Ovary (tissue), 9 donors: ENCODE results near the gene ALK. TPM values are rescaled to one million over a fixed set of nuclear protein-coding genes. Genes with fewer than 3 reads are reported as not detected.

Experiments used
- DNase-seq, 5 donors: peaks; one replicate each; pipeline ENCODE4 v3.0.0-alpha.2; 2019 to 2020
- H3K27ac ChIP-seq, 2 donors: fragments of 200-600 bp; one replicate each; pipeline versions ENCODE4 v1.5.1 to v1.8.0; 2019 to 2022
- H3K27me3 ChIP-seq: fragments of 200-600 bp; one replicate; pipeline ENCODE4 v1.8.0; 2022
- H3K36me3 ChIP-seq: fragments of 200-600 bp; sonication (generic); one replicate; pipeline ENCODE4 v1.5.1; 2019
- H3K4me1 ChIP-seq: one replicate; pipeline ENCODE4 v1.8.1; 2013; ENCODE audit warnings: mild to moderate bottlenecking, moderate library complexity; ENCODE audit not compliant: insufficient read depth
- H3K4me3 ChIP-seq: fragments of 200-600 bp; sonication (generic); one replicate; pipeline ENCODE4 v1.5.1; 2017
- H3K9me3 ChIP-seq, 2 donors: fragments of 200-600 bp in 1 of 2; sonication (generic) in 1 of 2; one replicate each; pipeline versions ENCODE4 v1.5.1 to v1.8.1; 2013 to 2019; ENCODE audit warnings: mild to moderate bottlenecking in 1 of 2, moderate library complexity in 1 of 2
- EP300 ChIP-seq: sonication (generic); formaldehyde crosslinking; IDR thresholded peaks from one replicate; pipeline ENCODE4 v1.6.1; 2017; ENCODE audit warnings: antibody characterized with exemption
- POLR2A ChIP-seq: fragments of 450-650 bp; IDR thresholded peaks from one replicate; pipeline ENCODE4 v1.6.1; 2017; ENCODE audit warnings: antibody characterized with exemption, mild to moderate bottlenecking, moderate library complexity
- whole genome bisulfite sequencing, 3 donors: extraction: QIAGEN DNeasy Blood & Tissue Kit in 1 of 3; methylation state at CpG; one replicate each; pipeline versions ENCODE4 v1.1.5 to v1.1.7; 2013 to 2017; 5-methylcytosine and 5-hydroxymethylcytosine counted together
- intact Hi-C, 4 donors: fragments of 100-400 bp; cut with DNase I; formaldehyde crosslinking; loops; one replicate each; pipeline versions ENCODE4 v1.11.0 to v1.15.1; 2022 to 2023
- polyA plus RNA-seq, 2 donors: library from polyadenylated mRNA; stranded (reverse); fragments of 200-250 nt in 1 of 2; fragments of 350-450 nt in 1 of 2; fragmentation: Illumina TruSeq in 1 of 2; extraction: RNeasy Lipid Tissue Mini Kit (QIAGEN cat#74804) in 1 of 2; gene quantifications; one replicate each; pipeline ENCODE4 v1.2.3, GENCODE V29; 2013 to 2014
- total RNA-seq, 7 donors: library from RNA; depleted of rRNA in 2 of 7; stranded (reverse); fragments of >200 nt in 2 of 7; fragmentation: NEBNext Ultra II Directional in 3 of 7; extraction: Animal tissue kit (Norgen Biotek cat#: 25700) in 3 of 7; gene quantifications; one replicate each; pipeline versions ENCODE4 v1.1.0 to v1.2.4, GENCODE V29; 2016 to 2023
- TF ChIP-seq, protein P1 (sequence below), 3 donors: fragments of 450-650 bp in 2 of 3; fragments of 200-600 bp in 1 of 3; IDR thresholded peaks; one replicate each; pipeline versions ENCODE4 v1.5.1 to v1.8.0; 2016 to 2022; ENCODE audit warnings: antibody characterized with exemption in 3 of 3, mild to moderate bottlenecking in 1 of 3
- donor health status: DM: no; HTN: no; CAD: no; lungs with moderate emphysema.
- donor health status: DM: no; HTN: no; CAD: no.
- donor health status: Bipolar disorder and iron deficiency.
- donor health status: DM: yes; HTN: yes; CAD: no.
- donor health status: DM: no; HTN: no; CAD: no.
- donor health status: DM: yes; HTN: yes; CAD: no.

ALK gene
- total and polyA plus RNA-seq, 9 donors = 0.05 to 1.7 (median 0.23) TPM; not detected in 1

- Histone ChIP-seq H3K4me1 (peaks cover 4% of the 10 kb centered on the region), H3K27ac (no peak overlapping the region), H3K4me3 (no peak overlapping the region), H3K9me3 (peaks cover 0 to 5% of the 10 kb centered on the region in 2 donors), H3K36me3 (no peaks in the 10 kb centered on the region), H3K27me3 (no peaks in the 10 kb centered on the region)
- intact Hi-C loops = no loop called here
- DNase-seq = no peak
- no peak for TF ChIP-seq EP300
- TF ChIP-seq, protein P1, sequence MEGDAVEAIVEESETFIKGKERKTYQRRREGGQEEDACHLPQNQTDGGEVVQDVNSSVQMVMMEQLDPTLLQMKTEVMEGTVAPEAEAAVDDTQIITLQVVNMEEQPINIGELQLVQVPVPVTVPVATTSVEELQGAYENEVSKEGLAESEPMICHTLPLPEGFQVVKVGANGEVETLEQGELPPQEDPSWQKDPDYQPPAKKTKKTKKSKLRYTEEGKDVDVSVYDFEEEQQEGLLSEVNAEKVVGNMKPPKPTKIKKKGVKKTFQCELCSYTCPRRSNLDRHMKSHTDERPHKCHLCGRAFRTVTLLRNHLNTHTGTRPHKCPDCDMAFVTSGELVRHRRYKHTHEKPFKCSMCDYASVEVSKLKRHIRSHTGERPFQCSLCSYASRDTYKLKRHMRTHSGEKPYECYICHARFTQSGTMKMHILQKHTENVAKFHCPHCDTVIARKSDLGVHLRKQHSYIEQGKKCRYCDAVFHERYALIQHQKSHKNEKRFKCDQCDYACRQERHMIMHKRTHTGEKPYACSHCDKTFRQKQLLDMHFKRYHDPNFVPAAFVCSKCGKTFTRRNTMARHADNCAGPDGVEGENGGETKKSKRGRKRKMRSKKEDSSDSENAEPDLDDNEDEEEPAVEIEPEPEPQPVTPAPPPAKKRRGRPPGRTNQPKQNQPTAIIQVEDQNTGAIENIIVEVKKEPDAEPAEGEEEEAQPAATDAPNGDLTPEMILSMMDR (IDR thresholded peaks at IDR 0.05) = no peak
- TF ChIP-seq POLR2A = no peak
Observed at GRCh38 chr2:29182920-29183319, 738.5 kb downstream of the ALK start.

DNA sequence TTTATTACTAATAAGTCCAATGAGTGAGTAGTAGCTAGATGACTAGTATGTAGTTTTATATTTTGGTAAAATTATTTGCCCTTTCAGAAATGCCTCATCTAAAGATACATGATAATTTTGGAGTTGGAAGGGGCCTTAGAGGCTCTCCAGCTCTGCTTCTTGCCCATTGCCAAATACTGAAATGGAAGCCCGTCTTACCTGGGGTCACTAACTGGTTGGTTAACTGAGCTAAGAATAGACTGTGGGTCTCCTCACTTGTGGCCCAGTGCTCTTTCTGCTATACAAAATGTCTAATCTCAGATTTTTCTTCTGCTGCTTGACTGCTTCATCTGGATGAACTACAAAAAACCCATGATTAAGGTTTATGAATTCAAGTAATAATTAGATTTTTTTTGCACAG, 739.1 kb downstream of the ALK start:
- Histone ChIP-seq H3K27ac (no peak overlapping the region), H3K4me1 (peaks cover 4% of the 10 kb centered on the region), H3K4me3 (no peak overlapping the region), H3K9me3 (peaks cover 0 to 2% of the 10 kb centered on the region in 2 donors), H3K27me3 (no peaks in the 10 kb centered on the region), H3K36me3 (no peaks in the 10 kb centered on the region)
- 55 to 73% (median 57%) methylated on average over 1 of the region's 1 CpG for WGBS, 3 donors
- intact Hi-C loops = no loop called here
- DNase-seq = no peak
- TF ChIP-seq, protein P1 (IDR thresholded peaks at IDR 0.05) = no peak
- TF ChIP-seq POLR2A (no peak), EP300 (no peak)

- Histone ChIP-seq H3K4me3 (no peak overlapping the region), H3K27me3 (no peaks in the 10 kb centered on the region), H3K36me3 (no peaks in the 10 kb centered on the region), H3K27ac (no peak overlapping the region), H3K9me3 (no peaks in the 10 kb centered on the region), H3K4me1 (no peaks in the 10 kb centered on the region)
- 95 to 97% (median 95%) methylated on average over 3 of the region's 3 CpGs for WGBS, 3 donors
- intact Hi-C loops = no loop called here
- no peak for TF ChIP-seq POLR2A
- TF ChIP-seq, protein P1 (IDR thresholded peaks at IDR 0.05) = no peak
- no peak for TF ChIP-seq EP300
- DNase-seq = no peak
Observed at GRCh38 chr2:29175338-29175737, 746.0 kb downstream of the ALK start.

GRCh38 chr2:29174937-29175336, 746.4 kb downstream of the ALK start:
- Histone ChIP-seq H3K4me1 (no peaks in the 10 kb centered on the region), H3K36me3 (no peaks in the 10 kb centered on the region), H3K27me3 (no peaks in the 10 kb centered on the region), H3K9me3 (no peaks in the 10 kb centered on the region), H3K4me3 (no peak overlapping the region), H3K27ac (no peak overlapping the region)
- DNase-seq = no peak
- 73 to 83% (median 81%) methylated on average over 2 of the region's 2 CpGs for WGBS, 3 donors
- intact Hi-C loops = no loop called here
- TF ChIP-seq, protein P1 (IDR thresholded peaks at IDR 0.05) = no peak
- TF ChIP-seq EP300 (no peak), POLR2A (no peak)
